Astrocyte of the spinal cord (primary cell): ENCODE results near the gene LOXL4.

ENCODE experiments used
- DNase-seq: peaks from one replicate; pipeline ENCODE4 v3.0.0; 2011; ENCODE audit warnings: low read depth, low spot score
- H3K4me3 ChIP-seq: 2 replicates; pipeline ENCODE4 v1.5.1; 2011; ENCODE audit warnings: low read depth, mild to moderate bottlenecking, low read length, moderate library complexity
- CTCF ChIP-seq: IDR thresholded peaks from 2 replicates; pipeline ENCODE4 v1.5.1; 2012; ENCODE audit warnings: low read depth, mild to moderate bottlenecking, low read length, inconsistent platforms
- in situ Hi-C: cut with HindIII; loops from 2 replicates; pipeline ENCODE4 v1.10.0; 2017; ENCODE audit warnings: low sequenced_read_pairs

Gene LOXL4

DNA sequence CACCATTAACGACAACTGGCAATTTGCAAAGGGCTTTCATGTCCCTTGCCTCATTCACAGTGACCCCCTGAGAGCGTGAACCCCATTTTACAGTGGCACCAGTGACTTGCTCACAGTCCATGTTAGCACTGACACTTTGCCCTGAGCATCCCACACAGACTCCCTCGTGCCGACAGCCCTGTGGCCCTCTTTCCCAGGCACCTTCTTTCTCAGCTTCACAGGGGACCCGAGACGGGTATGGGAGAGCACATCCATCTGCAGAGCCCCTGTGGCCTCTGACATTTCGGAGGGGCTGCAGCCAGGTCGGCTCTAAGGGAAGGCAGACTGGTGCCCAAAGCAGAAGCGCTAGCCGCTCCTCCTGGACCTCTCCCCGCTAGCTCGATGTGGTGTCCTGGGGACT is 10.8 kb downstream of the LOXL4 start:
- in situ Hi-C loops, result no loop called here
- H3K4me3 ChIP-seq, result no peak overlapping the region
- TF ChIP-seq CTCF, result no peak
- no peak for DNase-seq

GRCh38 chr10:98256692-98257091 is 11.3 kb downstream of the LOXL4 start:
- DNase-seq, result no peak
- no peak overlapping the region for H3K4me3 ChIP-seq
- in situ Hi-C loops, result no loop called here
- TF ChIP-seq CTCF, result no peak

DNA sequence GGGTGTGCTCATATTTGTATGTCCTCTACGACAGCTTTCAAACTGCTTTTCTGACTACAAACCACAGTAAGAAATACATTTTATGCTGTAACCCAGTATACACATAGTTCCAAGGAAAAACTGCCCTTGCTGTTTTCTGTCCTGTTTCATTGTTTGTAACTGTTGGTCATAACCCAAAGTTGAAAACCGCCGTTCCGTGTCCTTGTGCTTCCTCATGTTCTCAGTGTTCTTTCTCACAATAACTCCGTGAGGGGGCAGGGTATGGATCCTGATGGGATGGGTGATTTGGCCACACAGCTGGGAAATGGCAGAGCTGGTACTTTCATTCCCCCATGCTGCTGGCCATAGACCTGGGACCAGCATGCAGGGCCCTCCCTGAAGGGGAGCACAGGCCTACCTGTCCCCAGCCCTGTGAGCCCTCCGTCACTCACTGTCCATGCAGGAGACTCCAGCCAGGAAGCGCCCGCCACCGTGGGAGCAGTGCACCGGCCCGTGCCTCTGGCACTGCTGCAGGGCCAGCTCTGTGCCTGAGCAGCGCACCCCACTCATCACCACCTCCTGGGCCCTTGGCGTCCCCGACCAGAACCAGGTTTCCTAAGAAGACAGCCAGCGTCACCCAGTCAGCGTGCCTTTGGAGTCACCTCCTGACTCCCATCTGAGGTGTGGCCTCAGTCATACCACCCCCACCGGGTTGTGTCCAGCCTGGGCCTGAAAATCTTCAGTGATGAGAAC is 12.7 kb downstream of the LOXL4 start:
- no peak for TF ChIP-seq CTCF
- in situ Hi-C loops, result no loop called here
- H3K4me3 ChIP-seq, result no peak overlapping the region
- no peak for DNase-seq

GRCh38 chr10:98254234-98254974 is 13.6 kb downstream of the LOXL4 start:
- no peak overlapping the region for H3K4me3 ChIP-seq
- in situ Hi-C loops, result no loop called here
- no peak for DNase-seq
- TF ChIP-seq CTCF, result no peak

DNA sequence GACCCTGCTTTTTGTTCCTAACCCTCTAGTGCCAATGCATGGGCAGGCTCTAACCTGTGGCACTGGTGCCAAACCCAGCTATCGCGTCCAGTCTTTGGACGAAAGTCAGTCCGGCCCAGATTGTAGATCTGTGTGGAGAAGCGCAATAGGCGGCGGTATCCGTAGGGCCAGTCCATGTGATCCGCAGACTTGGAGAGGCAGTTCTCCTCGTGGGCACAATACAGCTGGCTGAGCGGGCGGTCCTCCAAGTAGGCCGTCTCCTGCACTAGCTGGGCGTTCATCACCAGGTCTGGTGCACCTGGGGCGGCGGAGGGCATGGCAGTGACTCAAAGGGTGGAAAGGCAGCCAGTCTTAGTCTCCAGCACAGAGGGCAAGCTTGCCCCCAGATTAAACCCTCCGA is 14.5 kb downstream of the LOXL4 start:
- in situ Hi-C loops, result no loop called here
- DNase-seq, result no peak
- no peak overlapping the region for H3K4me3 ChIP-seq
- TF ChIP-seq CTCF, result no peak

- DNase-seq, result no peak
- TF ChIP-seq CTCF, result no peak
- in situ Hi-C loops, result no loop called here
- no peak overlapping the region for H3K4me3 ChIP-seq
Observed at GRCh38 chr10:98252464-98252863, 15.5 kb downstream of the LOXL4 start.
